HG03039 (cell line): Measurements from ENCODE around the gene CERS5.
A peak's percentile ranks its signal among the peaks of the same experiment; 100 is the strongest.

Experiments
- ATAC-seq: cut with Tn5 transposase; IDR thresholded peaks from one replicate; pipeline ENCODE4 v1.9.1; 2021; ENCODE audit warnings: mild to moderate bottlenecking, moderate library complexity; ENCODE audit not compliant: unreplicated experiment

Gene CERS5, protein sequence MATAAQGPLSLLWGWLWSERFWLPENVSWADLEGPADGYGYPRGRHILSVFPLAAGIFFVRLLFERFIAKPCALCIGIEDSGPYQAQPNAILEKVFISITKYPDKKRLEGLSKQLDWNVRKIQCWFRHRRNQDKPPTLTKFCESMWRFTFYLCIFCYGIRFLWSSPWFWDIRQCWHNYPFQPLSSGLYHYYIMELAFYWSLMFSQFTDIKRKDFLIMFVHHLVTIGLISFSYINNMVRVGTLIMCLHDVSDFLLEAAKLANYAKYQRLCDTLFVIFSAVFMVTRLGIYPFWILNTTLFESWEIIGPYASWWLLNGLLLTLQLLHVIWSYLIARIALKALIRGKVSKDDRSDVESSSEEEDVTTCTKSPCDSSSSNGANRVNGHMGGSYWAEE

DNA sequence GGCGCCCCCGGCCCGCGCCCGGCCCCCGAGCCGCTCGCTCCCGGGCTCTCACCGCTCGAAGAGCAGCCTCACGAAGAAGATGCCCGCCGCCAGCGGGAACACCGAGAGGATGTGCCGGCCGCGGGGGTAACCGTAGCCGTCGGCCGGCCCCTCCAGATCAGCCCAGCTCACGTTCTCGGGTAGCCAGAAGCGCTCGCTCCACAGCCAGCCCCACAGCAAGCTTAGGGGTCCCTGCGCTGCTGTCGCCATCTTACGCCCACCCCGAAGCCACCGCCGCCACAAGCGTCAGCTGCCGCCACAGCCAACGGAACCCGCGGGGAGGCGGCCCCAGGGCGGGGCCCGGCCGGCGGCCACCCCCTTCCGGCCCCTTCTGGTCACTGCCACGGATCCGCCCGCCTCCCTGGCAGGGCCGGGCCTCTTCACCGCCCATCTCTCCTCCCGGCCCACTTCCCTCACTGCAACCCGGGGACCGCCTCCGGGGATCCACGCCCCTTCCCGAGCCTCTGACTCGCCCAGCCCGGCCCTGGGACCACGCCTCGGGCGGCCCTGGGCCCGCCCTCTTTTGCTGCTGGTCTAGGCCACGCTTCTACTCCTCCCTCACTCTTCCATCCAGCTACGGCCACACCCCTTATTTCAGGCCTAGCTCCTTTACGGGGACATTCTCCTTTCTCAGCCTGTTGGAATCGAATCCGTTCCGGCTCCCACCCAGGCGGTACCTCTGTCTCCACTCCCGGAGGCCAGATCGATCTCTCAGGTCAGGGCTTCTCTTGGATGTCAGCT, at the start of gene CERS5:
TSS of gene CERS5 (minus strand) at position 321 of the 780 bp plus-strand sequence. CDS start at position 249, 72 bp downstream.
- ATAC-seq: peak; percentile 97

DNA sequence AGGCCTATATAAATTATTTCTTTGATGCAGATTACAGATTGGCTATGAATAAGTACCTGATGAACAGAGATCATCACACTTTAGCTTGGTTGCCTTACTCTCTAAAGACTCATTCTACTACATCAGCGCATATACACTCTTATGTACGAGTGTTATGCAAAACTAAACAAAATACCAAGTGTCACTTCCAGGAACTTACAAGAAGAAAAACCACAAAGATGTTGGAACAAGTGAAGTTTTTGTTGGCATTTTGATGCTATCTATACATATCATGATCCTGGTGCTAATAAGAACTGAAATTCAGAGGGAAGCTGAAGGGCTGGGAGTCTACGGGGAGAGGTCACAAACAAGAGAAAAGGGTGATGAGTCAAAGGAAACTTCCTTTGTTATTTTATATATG, 47.9 kb upstream of the CERS5 start:
- no peak for ATAC-seq

DNA sequence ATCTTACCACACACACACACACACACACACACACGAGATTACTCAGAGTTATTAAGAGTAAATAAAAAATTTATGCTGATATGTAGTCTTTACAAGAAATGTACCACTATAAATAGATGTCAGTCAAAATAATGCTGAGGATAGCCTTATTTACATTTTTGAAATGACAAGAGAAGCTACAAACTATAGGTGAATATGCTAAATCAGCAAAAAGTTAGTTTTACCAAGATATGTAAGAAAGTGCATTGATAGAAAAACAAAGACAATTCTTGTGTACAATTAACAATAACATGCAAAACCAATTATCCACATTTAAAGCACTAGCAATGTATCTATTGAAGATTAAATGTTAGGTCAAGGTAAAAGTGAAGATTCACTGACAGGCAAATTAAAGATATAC, 46.8 kb upstream of the CERS5 start:
- no peak for ATAC-seq

DNA sequence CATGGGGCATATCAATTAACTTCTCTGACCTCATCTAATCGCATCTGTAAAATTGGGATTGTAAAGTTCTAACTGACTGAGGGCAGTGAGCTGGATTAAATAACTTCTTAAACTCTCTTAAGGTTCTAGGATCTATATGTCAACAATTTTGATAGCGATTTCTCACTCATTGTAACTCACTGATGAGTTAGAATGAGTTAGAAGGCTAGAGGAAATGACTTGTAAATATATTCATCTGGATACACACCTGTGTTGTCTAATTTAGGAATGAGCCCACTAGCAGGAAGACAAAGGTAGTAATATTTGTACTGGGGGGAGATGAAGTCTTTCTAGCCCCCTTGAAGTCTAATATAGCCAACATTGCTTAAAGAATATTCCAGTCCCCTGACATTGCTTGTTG, 46.3 kb upstream of the CERS5 start:
- no peak for ATAC-seq

DNA sequence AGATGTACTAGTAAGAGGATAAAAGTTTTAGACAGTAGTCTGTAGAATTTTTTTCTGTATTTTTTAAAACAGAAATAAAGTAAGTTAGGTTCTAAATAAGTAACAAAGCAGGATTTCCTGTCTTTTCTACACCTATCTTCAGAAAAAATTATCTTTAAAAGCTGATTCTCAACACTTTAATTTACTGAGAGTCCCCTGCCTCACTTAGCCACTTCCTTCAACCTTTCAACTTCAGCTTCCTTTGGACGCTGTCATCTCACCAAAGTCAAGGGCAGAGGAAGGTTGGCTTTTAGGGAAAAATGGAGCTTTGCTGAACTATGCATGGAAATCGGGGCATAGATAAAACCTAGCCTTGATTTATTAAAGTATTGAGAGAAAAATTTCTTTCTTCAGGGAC, 44.9 kb upstream of the CERS5 start:
- no peak for ATAC-seq

DNA sequence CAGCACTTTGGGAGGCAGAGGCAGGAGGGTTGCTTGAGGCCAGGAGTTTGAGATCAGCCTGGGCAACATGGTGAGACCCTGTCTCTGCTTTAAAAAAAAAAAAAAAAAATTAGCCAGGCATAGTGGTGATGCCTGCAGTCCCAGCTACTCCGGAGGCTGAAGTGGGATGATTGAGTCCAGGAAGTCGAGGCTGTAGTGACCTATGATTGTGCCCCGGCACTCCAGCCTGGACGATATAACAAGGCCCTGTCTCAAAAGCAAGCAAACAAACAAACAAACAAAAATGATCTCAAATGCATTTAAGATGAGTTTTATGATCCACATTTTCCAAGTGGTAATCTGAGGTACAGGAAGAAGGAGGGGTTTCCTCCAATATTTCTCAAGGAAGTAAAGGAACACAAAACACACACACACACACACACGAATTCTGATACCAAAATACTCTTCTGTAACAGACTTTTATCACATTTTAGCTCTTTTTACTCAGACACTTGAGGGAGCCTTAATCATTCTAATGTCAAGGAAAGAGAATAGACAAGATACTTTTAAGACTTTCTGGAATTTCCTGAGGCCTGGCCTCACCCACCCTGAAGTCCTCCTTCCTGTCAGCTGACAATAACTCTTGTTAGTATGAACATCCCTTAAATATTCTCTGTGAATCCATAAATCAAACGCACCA, 44.4 kb upstream of the CERS5 start:
- no peak for ATAC-seq

DNA sequence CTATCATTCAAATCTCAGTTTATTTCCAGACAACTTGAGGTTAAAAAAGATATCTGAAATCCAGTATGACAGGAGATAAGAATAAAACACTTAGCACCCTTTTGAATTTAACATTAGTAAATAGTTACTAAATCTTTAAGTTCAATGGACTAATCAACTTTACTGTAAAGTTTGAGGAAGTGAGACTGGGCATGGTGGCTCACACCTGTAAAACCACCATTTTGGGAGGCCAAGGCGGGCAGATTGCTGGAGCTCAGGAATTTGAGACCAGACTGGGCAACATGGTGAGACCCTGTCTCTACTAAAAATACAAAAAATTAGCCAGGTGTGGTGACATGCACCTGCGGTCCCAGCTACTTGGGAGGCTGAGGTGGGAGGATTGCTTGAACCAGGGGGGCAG, 40.3 kb upstream of the CERS5 start:
- ATAC-seq: no peak

DNA sequence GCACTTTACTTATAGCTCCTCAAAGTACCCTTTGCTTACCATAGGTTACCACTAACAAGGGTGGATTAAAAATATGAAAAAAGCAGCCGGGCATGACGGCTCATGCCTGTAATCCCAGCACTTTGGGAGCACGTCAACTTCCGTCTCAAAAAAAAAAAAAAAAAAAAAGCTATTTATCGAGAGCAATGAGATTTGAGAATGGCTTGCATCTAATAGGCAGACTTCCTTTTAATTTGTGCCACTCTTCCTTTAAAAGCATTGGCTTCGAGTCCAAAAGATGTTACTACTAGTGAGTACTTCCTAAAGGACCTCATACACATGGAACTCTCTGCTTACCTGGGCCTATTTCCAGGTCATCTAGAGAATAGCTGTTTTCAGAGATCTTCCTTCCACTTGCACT, 38.5 kb upstream of the CERS5 start:
- ATAC-seq: no peak

DNA sequence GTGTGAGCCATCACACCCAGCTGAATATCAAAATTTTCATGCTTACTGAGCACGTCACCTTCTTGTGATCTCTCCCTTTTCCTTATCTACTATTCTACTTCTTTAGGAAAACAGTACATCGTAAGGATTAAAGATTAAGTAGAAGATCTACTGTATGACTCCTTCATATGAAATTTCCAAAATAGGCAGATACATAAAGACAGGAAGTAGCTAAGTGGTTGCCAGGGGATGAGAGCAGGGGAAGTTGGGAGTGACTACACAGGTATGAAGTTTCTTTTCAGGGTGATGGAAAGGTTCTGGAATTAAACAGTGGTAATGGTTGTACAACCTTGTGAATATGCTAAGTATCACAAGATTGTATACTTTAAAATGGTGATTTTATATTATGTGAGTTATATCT, 36.5 kb upstream of the CERS5 start:
- no peak for ATAC-seq

DNA sequence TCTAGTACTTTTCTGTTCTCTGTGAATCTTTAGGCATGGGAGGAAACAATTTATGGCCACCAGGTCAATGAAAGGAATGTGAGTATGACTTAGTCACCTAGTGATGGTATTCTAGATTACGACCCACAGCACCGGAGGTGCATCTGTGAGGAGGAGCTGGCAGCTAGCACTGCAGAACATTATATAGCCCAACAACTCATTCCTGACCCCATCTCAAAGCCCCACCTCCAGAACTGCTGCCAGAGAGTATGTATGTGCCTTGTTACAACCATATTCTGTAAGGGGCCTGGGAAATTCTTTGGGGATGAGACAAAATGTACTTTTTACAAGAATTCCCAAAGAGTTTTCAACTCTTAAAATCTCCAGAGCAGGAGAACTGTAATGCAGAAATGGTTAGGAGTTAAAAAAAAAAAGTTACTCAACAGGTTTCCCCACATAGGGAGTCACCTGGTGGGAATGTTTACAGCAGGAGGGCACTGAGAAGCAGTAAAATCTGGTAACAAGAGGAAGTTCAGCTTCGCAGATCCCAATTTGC, 34.9 kb upstream of the CERS5 start:
- ATAC-seq: no peak

DNA sequence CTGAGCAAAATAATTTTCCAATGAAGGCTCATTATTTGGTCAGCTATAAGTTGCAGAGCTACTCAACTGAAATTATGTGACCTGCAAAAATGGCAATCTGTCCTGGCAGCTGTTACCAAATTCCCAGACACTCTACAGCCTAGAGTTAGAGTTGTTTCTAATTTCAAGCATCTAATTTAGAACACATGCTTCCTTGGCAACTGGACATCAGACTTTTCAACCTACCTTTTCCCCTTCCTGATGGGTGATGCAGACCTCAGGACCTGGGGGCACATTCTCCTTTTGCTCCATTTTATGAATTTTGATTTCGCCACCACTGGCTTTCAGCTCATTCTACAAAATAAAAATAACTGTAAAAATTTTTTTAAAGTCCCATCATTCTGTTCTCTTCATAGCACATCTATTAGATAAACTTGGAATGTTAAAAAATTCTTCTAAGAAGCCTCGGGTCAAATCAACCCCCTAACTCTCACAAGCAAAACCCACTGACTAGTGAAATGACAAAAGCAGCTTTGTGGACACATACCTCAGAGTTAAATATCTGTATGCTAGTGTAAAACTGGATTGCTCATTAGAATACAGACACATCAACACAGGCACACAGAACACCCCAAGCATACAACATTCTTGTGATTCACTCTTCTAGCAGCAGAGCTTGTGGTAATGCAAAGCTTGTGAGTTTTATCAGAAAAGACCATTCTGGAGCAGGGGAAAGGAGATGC, 33.5 kb upstream of the CERS5 start:
- ATAC-seq: no peak

DNA sequence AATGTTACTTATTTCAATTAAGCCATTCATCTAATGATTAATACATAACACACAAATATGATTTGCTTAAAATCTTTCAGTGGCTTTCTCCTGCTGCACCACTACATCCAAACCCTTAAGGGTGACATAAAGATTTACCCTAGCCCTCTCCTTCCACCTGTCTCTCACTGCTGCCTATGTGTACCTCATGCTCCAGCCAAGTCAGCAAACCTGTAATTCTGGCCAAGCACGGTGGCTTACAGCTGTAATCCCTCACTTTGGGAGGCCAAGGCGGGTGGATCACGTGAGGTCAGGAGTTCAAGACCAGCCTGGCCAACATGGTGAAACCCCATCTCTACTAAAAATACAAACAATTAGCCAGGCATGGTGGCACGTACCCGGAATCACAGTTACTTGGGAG, 31.7 kb upstream of the CERS5 start:
- ATAC-seq: no peak

DNA sequence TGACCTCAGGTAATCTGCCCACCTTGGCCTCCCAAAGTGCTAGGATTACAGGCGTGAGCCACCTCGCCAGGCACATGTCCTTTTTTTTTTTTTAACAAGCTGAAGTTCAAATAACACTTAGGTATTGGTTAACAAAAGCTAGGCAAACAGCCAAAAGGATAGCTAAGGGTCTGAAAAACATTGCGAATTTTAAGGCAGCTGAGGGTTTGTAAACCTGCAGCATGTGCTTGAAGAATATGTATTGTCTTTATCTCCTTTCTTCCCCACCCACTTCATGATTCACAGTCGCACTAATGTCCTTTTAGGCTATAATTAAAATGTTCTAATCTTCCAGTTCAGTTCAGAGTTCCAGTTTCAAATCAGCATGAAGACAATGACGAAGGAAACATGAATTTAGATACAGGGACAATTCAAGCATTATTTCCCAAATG, 30.1 kb upstream of the CERS5 start:
- no peak for ATAC-seq

DNA sequence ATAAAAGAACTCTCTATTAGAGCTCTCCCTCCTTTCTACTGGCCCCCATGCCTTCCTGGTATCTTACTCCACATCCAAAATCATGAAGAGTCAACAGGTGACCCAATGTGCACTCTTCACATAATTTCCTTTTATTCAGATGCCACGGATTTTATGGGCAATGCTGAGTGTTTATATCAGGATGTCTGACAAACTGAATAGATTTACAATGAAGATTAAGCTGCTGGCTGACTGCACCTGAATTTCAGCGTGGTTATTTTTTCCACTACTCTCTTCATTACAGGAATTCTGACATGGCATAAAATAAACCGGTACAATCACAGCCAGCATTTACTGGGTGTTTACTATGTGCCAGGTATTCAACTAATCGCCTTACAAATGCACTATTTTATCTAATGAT, 29.4 kb upstream of the CERS5 start:
- no peak for ATAC-seq

DNA sequence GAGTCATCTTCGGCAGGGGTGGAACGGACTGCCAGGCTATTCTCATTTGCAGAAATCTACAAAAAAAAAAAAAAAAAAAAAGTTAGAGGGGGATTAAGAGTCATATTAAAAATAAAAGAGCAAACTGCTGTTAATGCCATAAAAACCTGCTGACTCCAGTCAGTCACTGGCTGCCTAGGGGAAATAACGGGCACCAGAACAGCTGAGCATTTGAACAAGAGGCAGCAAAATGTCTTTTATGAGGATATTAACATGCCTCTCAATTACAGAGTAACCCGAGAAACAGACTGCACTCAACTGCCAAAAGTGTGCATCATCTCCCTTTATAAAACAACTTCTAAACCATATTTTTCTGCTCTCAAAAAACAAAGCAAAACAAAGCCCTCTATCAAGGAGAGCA, 28.7 kb upstream of the CERS5 start:
- no peak for ATAC-seq

DNA sequence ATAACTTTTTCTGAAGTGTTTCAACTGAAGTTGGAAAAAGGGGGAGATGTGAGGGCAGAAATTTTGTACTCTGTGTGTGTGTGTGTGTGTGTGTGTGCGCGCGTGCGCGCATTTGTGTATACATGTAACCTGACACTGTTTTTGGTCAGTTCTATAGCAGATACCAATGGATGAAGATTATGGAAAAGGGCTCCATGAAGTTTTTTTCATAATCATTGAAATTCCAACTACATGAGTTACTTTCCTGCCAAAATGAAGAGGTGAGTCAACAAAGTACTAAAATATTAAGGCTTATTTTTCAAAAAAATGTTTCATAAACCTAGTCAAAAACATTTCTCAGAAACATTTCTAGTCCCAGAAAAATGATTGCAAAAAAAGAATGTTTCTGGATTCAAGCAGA, 25.7 kb upstream of the CERS5 start:
- no peak for ATAC-seq

DNA sequence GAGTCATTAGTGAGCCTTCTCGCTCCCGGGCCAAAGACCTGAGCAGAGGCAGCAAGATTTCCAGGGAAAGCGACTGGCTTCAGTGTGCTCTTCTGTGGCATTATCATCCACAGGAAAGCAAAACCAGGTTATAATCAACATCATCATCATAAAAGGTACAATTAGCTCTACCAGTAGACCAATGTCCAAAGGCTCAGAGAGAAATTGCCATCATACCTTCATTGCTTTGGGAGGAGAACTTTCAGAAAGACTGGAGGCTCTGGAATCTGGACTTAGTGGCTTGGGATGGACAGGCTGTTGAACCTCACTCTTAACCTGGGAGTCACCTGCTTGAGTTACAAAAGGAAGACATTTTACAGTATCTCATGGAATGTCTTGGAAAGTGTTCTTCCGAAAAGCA, 25.1 kb upstream of the CERS5 start:
- ATAC-seq: no peak

DNA sequence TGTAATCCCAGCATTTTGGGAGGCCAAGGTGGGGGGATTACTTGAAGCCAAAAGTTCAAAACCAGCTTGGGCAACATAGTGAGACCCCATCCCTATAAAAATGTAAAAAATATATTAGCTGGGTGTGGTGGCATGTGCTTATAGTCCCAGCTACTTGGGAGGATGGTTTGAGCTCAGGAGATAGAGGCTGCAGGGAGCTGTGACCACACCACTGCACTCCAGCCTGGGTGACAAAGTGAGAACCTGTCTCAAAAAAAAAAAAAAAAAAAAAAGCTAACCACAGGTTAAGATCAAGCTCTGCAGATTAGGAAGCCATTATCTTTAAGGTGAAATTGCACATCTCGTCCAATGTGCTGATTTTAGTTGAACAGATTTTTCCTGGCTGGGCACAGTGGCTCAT, 23.7 kb upstream of the CERS5 start:
- ATAC-seq: no peak

DNA sequence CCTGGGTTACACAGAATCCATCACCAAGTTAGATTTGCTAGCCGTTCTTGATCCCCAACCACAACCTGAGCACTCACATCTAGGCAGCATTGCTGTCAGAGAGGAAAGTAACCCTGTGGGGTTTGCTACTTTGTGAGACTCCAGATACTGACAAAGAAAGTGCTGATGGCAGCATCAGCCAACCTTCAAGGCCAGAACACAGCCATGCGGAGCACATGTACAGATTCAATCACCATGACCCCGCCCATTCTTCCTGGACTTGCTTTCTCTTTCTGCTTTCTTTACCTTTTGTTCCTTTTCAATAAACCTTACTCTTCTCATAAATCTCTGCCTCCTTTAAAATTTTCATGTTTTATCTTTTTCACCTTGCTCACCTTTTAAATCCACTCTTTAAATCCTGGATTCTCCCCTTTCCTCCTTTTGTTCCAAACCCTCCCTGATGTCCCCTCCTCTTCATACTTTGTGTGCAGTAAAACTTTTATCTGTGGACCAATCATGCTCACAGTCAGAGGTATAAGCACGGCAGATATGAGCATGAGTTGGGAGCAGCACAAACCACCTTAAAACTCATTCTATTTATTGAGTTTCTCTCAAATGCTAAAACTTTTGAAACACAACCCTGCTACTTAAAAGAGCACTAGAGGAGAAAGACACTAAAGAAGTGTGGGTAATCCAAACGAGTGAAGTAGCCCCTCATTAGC, 21.9 kb upstream of the CERS5 start:
- no peak for ATAC-seq

DNA sequence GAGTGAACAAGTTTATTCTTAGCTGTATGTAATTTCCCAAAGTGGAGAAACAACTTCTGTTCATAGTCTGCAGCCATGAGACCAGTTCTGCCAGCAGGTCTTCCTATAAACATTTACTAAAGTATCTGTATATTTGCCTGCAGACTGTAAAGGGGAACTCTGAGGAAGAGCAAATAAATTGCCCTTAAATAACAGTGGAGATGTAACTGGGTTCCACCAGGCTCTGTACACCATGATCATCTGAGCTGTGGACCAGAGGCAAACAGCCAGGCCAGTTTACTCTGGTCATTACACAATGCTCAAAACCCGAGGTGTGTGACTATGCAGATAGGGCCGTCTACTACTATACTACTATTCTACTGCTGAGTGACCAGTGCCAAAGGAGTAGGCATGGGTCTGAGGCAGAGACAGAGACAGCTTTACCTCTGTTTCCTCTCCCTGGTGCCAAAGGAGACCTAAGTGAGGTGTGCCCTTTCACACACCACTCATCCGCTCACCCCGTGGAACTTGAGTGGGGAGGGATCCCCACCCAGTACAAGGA, 21.1 kb upstream of the CERS5 start:
- no peak for ATAC-seq
